K562 (cell line): ENCODE measurements around the gene EFR3B. TPM values are rescaled to one million over a fixed set of nuclear protein-coding genes. Genes with fewer than 3 reads are reported as not detected.
A peak's percentile ranks its signal among the peaks of the same experiment; 100 is the strongest.

ENCODE experiments used
- ATAC-seq: fragments of 200-7000 bp; cut with Tn5 transposase; 3 replicates; pipeline ENCODE4 v1.9.1; 2020; ENCODE audit warnings: moderate library complexity
- BruUV-seq: library from RNA; stranded (reverse); fragments of 400-500 nt; replicated peaks from 2 replicates; lab custom pipeline; 2021; lab: Mats Ljungman, UMichigan
- CTCF ChIA-PET: fragments of 300-600 bp; formaldehyde crosslinking; extraction: SDS; loops from one replicate; lab custom pipeline; 2021; ENCODE audit warnings: low intra/inter-chr PET ratio; lab: Yijun Ruan, JAX
- POLR2A ChIA-PET: fragments of 300-600, 350-650 bp; sonication (Branson Sonifier 250); formaldehyde crosslinking; extraction: SDS; loops from one replicate; lab custom pipeline; 2021; ENCODE audit warnings: antibody characterized with exemption, inconsistent platforms; lab: Yijun Ruan, JAX
- DNase-seq, 4 experiments: peaks; one replicate each; pipeline versions ENCODE4 v3.0.0 to v3.0.0-alpha.2; 2011 to 2018; ENCODE audit warnings: low spot score in 3 of 4, mixed read lengths in 3 of 4; ENCODE audit errors: extremely low read depth in 1 of 4
- FAIRE-seq: peaks from 2 replicates; lab custom pipeline; 2011; peaks lifted over from hg19 to GRCh38; lab: Jason Lieb, UNC
- H2AFZ ChIP-seq: 2 replicates; pipeline ENCODE4 v1.6.0; 2011; ENCODE audit warnings: low read depth, low read length, control low read depth, inconsistent platforms
- H3K27ac ChIP-seq: fragments of 200-600 bp; 3 replicates; pipeline ENCODE4 v1.8.0; 2011; ENCODE audit warnings: low read depth, mild to moderate bottlenecking, control low read depth, inconsistent platforms, low read length, moderate library complexity, mixed read lengths; ENCODE audit errors: extremely low read depth
- H3K27me3 ChIP-seq, 2 experiments: fragments of 300-600 bp in 1 of 2; 2 replicates in 1 of 2; 3 replicates in 1 of 2; pipeline versions ENCODE4 v1.6.0 to v1.8.0; 2011; ENCODE audit warnings: inconsistent platforms in 2 of 2, low read length in 2 of 2, mild to moderate bottlenecking in 1 of 2, mixed read lengths in 1 of 2, moderate library complexity in 1 of 2; ENCODE audit not compliant: control insufficient read depth in 2 of 2, insufficient read depth in 2 of 2
- H3K36me3 ChIP-seq: fragments of 300-600 bp; 3 replicates; pipeline ENCODE4 v1.8.0; 2011; ENCODE audit warnings: mild to moderate bottlenecking, low read length, inconsistent platforms; ENCODE audit not compliant: control insufficient read depth, insufficient read depth
- H3K4me1 ChIP-seq, 2 experiments: fragments of 200-600 bp in 1 of 2; replicated peaks in 1 of 2; 2 replicates in 1 of 2; 3 replicates in 1 of 2; pipeline versions ENCODE4 v1.5.1 to v1.8.0; 2011; ENCODE audit warnings: inconsistent platforms in 2 of 2, low read length in 2 of 2, mild to moderate bottlenecking in 1 of 2, mixed read lengths in 1 of 2, moderate library complexity in 1 of 2; ENCODE audit not compliant: control insufficient read depth in 2 of 2, insufficient read depth in 2 of 2
- H3K4me2 ChIP-seq: 2 replicates; pipeline ENCODE4 v1.6.1; 2011; ENCODE audit warnings: low read length, control low read depth, inconsistent platforms, mixed read lengths; ENCODE audit not compliant: insufficient read depth
- H3K4me3 ChIP-seq: fragments of 200-600 bp; sonication (generic), shearing (Covaris generic); 2 replicates; pipeline ENCODE4 v1.5.1; 2016; ENCODE audit warnings: control low read depth, inconsistent platforms
- H3K79me2 ChIP-seq: fragments of 200-600 bp; 3 replicates; pipeline ENCODE4 v1.8.0; 2011; ENCODE audit warnings: low read length, inconsistent platforms; ENCODE audit not compliant: control insufficient read depth, insufficient read depth
- H3K9ac ChIP-seq, 2 experiments: 2 replicates each; pipeline versions ENCODE4 v1.6.0 to v1.6.1; 2011; ENCODE audit warnings: low read depth in 2 of 2, low read length in 2 of 2, control low read depth in 1 of 2, inconsistent platforms in 1 of 2, mild to moderate bottlenecking in 1 of 2, mixed read lengths in 1 of 2; ENCODE audit not compliant: insufficient read depth in 1 of 2
- H3K9me1 ChIP-seq: one replicate; pipeline ENCODE4 v1.6.0; 2011; ENCODE audit warnings: inconsistent platforms, mild to moderate bottlenecking, low read length, moderate library complexity; ENCODE audit not compliant: control insufficient read depth, insufficient read depth
- H3K9me3 ChIP-seq: replicated peaks from 2 replicates; pipeline ENCODE4 v1.5.1; 2011; ENCODE audit warnings: low read depth, low read length, inconsistent platforms; ENCODE audit not compliant: control insufficient read depth, insufficient read depth
- H4K20me1 ChIP-seq: replicated peaks from 2 replicates; pipeline ENCODE4 v1.6.1; 2011; ENCODE audit warnings: low read length, inconsistent platforms, mixed read lengths; ENCODE audit not compliant: control insufficient read depth, insufficient read depth
- CCAR2 ChIP-seq: fragments of 200-400 bp; formaldehyde crosslinking; IDR thresholded peaks from 2 replicates; pipeline ENCODE4 v1.6.1; 2017; ENCODE audit warnings: mild to moderate bottlenecking, low read depth, low read length
- ESRRA ChIP-seq: fragments of 450-650 bp; IDR thresholded peaks from 2 replicates; pipeline ENCODE4 v1.6.1; 2014; ENCODE audit warnings: low read depth, mild to moderate bottlenecking, moderate library complexity, borderline replicate concordance
- FIP1L1 ChIP-seq: fragments of 200-400 bp; formaldehyde crosslinking; IDR thresholded peaks from 2 replicates; pipeline ENCODE4 v1.6.1; 2018; ENCODE audit warnings: mild to moderate bottlenecking, low read depth, low read length; ENCODE audit not compliant: poor library complexity, severe bottlenecking
- MCM3 ChIP-seq: fragments of 450-650 bp; IDR thresholded peaks from 2 replicates; pipeline ENCODE4 v1.6.1; 2016
- NFATC3 ChIP-seq: fragments of 450-650 bp; IDR thresholded peaks from 2 replicates; pipeline ENCODE4 v1.6.1; 2017; ENCODE audit warnings: mild to moderate bottlenecking
- NR4A1 ChIP-seq, 2 experiments: fragments of 250-450 bp in 1 of 2; fragments of 450-650 bp in 1 of 2; sonication (Bioruptor Pico) in 1 of 2; IDR thresholded peaks; 2 replicates each; pipeline versions ENCODE4 v1.4.0 to v1.6.1; 2016 to 2020; ENCODE audit warnings: mild to moderate bottlenecking in 2 of 2, missing compliant biosample characterization in 1 of 2, missing genetic modification characterization in 1 of 2, moderate library complexity in 1 of 2
- SPI1 ChIP-seq: IDR thresholded peaks from 2 replicates; pipeline ENCODE4 v1.6.1; 2011; ENCODE audit warnings: low read depth, low read length, control low read depth, borderline replicate concordance
- VEZF1 ChIP-seq: fragments of 200-800 bp; sonication (Bioruptor generic); IDR thresholded peaks from 2 replicates; pipeline ENCODE4 v1.6.1; 2017; ENCODE audit warnings: missing genetic modification characterization, missing compliant biosample characterization
- ZFPM2 ChIP-seq: fragments of 250-450 bp; sonication (Bioruptor Pico); IDR thresholded peaks from 2 replicates; pipeline ENCODE4 v1.5.1; 2022; ENCODE audit warnings: mild to moderate bottlenecking
- ZNF583 ChIP-seq: fragments of 250-450 bp; sonication (Bioruptor Pico); IDR thresholded peaks from 2 replicates; pipeline ENCODE4 v1.4.0; 2020
- WGBS: fragments of 100-300 bp; shearing (Covaris generic); methylation state at CpG from one replicate; pipeline ENCODE4 v1.1.6; 2016; ENCODE audit warnings: low coverage, mixed read lengths; ENCODE audit not compliant: insufficient coverage; ENCODE audit errors: missing lambda C conversion rate; 5-methylcytosine and 5-hydroxymethylcytosine counted together
- in situ Hi-C: fragments of 300-500 bp; cut with MboI; formaldehyde crosslinking; loops from 4 replicates; pipeline ENCODE4 v1.15.0; 2018; ENCODE audit warnings: inconsistent platforms, mixed read lengths
- intact Hi-C: fragments of 100-400 bp; cut with micrococcal nuclease; formaldehyde crosslinking; loops from 2 replicates; pipeline ENCODE4 v1.14.2; 2022
- polyA plus RNA-seq, 8 experiments: library from polyadenylated mRNA; depleted of rRNA in 4 of 8; stranded (reverse) in 5 of 8; unstranded in 3 of 8; fragments of >200 nt; fragmentation: Nextera tagmentation in 2 of 8; fragmentation: Illumina TruSeq in 1 of 8; extraction: Ambion mirVana in 2 of 8; extraction: Trizol in 1 of 8; gene quantifications; 2 replicates each; pipeline versions ENCODE4 v1.2.1 to v1.2.3, GENCODE V29; 2011 to 2014; ENCODE audit warnings: inconsistent platforms in 1 of 8, missing spikeins in 1 of 8
- total RNA-seq, 7 experiments: library from RNA; depleted of rRNA in 6 of 7; stranded (reverse); fragments of >200 nt in 6 of 7; fragmentation: Illumina TruSeq in 2 of 7; extraction: Trizol in 2 of 7; gene quantifications; 2 replicates each; pipeline versions ENCODE4 v1.2.1 to v1.2.3, GENCODE V29; 2011 to 2021; ENCODE audit warnings: low replicate concordance in 1 of 7
- TF ChIP-seq, protein P1 (sequence below): fragments of 250-450 bp; sonication (Bioruptor Pico); IDR thresholded peaks from 2 replicates; pipeline ENCODE4 v1.5.0; 2021; ENCODE audit warnings: mild to moderate bottlenecking, moderate library complexity

Gene EFR3B
- total and polyA plus RNA-seq, 9 of the 15 experiments (the other 6 are each of a cell fraction or from before 2014, with no cell fraction given), result not detected

GRCh38 chr2:25176138-25176537, 134.3 kb downstream of the EFR3B start:
- Histone ChIP-seq H3K9me1 (no peaks in the 10 kb centered on the region), H3K4me1 (no peaks in the 10 kb centered on the region), H3K9me3 (no peaks in the 10 kb centered on the region), H3K4me3 (no peak overlapping the region), H3K36me3 (no peaks in the 10 kb centered on the region), H3K27ac (no peak overlapping the region), H4K20me1 (no peaks in the 10 kb centered on the region; the same call in 1 of the 2 replicates), H3K27me3 (peaks cover 13 to 53% of the 10 kb centered on the region in 2 experiments), H3K4me2 (no peak overlapping the region), H2AFZ (no peak overlapping the region), H3K79me2 (no peaks in the 10 kb centered on the region), H3K9ac (no peak overlapping the region)
- FAIRE-seq (no peak), ATAC-seq (no peak), DNase-seq (no peak)
- POLR2A ChIA-PET, result no interaction called here
- in situ Hi-C loops, result no loop called here
- intact Hi-C loops, result no loop called here
- CTCF ChIA-PET, result no interaction called here
- 2% methylated on average over 6 of the region's 6 CpGs for WGBS
- BruUV-seq, result no TSS peak
- no peak for TF ChIP-seq MCM3
- TF ChIP-seq CCAR2, result no peak
- peak; percentile 37; the same call in 1 of the 2 replicates for TF ChIP-seq SPI1

GRCh38 chr2:25176541-25177181, 134.8 kb downstream of the EFR3B start:
- no peaks in the 10 kb centered on the region for H3K79me2 ChIP-seq
- ChIA-PET CTCF (no interaction called here), POLR2A (no interaction called here)
- no peak overlapping the region for H3K27ac ChIP-seq
- in situ Hi-C loops (no loop called here), intact Hi-C loops (no loop called here)
- DNase-seq, result no peak
- H3K9me3 ChIP-seq, result no peaks in the 10 kb centered on the region
- H3K4me3 ChIP-seq, result no peak overlapping the region
- FAIRE-seq, result no peak
- no peak overlapping the region for H3K4me2 ChIP-seq
- no peak for ATAC-seq
- no peaks in the 10 kb centered on the region for H3K36me3 ChIP-seq
- no peak overlapping the region for H2AFZ ChIP-seq
- no peaks in the 10 kb centered on the region; the same call in 1 of the 2 replicates for H4K20me1 ChIP-seq
- no peaks in the 10 kb centered on the region for H3K4me1 ChIP-seq
- 0% methylated on average over 4 of the region's 5 CpGs for WGBS
- H3K9ac ChIP-seq, result no peak overlapping the region
- BruUV-seq, result no TSS peak
- H3K27me3 ChIP-seq, result peaks cover 13 to 57% of the 10 kb centered on the region in 2 experiments
- no peaks in the 10 kb centered on the region for H3K9me1 ChIP-seq
- TF ChIP-seq VEZF1 (CRISPR knock-in tag) (no peak), ESRRA (no peak), ZFPM2 (no peak), ZNF583 (CRISPR knock-in tag) (no peak), NFATC3 (no peak), FIP1L1 (no peak), NR4A1 (CRISPR knock-in tag; IDR thresholded peaks at IDR 0.05) (no peak), NR4A1 (tag; IDR thresholded peaks at IDR 0.05) (no peak)
- TF ChIP-seq, protein P1, sequence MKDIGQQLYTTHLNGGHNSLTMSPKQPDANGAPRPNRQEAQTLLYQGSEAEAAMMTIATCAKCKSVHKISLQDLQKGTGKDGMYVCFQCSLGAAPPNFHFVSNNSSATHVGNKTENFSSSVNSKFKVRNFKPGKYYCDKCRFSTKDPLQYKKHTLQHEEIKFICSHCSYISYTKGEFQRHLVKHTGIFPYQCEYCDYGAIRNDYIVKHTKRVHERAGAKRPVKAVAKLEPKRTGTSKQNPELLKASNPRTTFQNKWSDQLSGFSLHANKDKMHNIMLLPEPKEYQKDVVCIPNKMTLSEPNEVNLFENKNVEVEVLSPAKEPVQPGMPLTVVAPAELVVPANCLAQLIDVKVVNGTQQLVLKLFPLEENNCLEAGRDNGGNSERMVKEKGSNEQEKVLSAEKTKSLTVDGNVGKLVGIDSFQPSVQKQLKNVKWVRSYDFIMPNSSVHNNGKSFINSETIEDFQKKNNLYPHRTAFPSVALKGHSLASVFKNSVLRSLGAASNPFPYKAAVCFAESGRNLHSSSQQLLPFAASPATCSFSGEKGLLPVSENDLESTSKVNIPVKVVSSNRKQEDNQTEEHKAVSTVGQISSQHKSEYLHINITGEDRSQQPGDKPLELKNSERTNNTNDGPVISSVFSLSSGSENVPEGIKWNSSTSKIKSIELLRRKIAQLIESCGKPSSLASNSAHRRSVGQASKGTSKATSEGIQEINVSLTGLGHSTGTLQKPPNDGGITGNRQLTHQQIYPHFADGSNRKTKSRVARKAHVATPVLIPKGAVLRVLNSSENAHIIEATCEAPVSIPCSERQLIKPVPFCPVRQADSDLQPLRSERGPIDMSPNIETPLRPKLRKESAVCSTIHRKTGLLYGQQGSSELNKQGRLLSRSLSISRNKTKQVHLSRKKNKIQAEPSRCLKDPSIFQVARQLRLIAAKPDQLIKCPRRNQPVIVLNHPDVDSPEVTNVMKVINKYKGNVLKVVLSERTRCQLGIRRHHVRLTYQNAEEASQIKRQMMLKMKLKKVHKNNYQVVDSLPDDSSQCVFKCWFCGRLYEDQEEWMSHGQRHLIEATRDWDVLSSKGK (CRISPR knock-in tag), result no peak
